Fibroblast of lung (primary cell): ENCODE measurements around the gene PRMT3. TPM values are rescaled to one million over a fixed set of nuclear protein-coding genes. Genes with fewer than 3 reads are reported as not detected.

Experiments used
- DNase-seq, 2 donors: peaks; one replicate each; pipeline versions ENCODE4 v3.0.0 to v3.0.0-alpha.2; 2010; ENCODE audit warnings: low read depth in 2 of 2
- H2AFZ ChIP-seq: 2 replicates; pipeline ENCODE4 v1.5.1; 2012; ENCODE audit warnings: low read length, control low read depth, inconsistent platforms
- H3K27ac ChIP-seq: 2 replicates; pipeline ENCODE4 v1.5.1; 2011; ENCODE audit warnings: low read length, control low read depth; ENCODE audit not compliant: insufficient read depth
- H3K27me3 ChIP-seq: 2 replicates; pipeline ENCODE4 v1.5.1; 2011; ENCODE audit warnings: mild to moderate bottlenecking, low read length; ENCODE audit not compliant: control insufficient read depth, insufficient read depth
- H3K36me3 ChIP-seq: 2 replicates; pipeline ENCODE4 v1.5.1; 2011; ENCODE audit warnings: low read length; ENCODE audit not compliant: control insufficient read depth, insufficient read depth
- H3K4me1 ChIP-seq: 2 replicates; pipeline ENCODE4 v1.5.1; 2011; ENCODE audit warnings: low read length; ENCODE audit not compliant: control insufficient read depth, insufficient read depth; ENCODE audit errors: extremely low read depth
- H3K4me2 ChIP-seq: 2 replicates; pipeline ENCODE4 v1.5.1; 2011; ENCODE audit warnings: low read length, control low read depth; ENCODE audit not compliant: insufficient read depth; ENCODE audit errors: extremely low read depth
- H3K4me3 ChIP-seq, 4 experiments: fragments of 200-600 bp in 1 of 4; sonication (generic) in 1 of 4; replicated peaks in 1 of 4; 2 replicates each; pipeline ENCODE4 v1.5.1; 2011 to 2016; ENCODE audit warnings: low read length in 4 of 4, low read depth in 3 of 4, mild to moderate bottlenecking in 3 of 4, control low read depth in 2 of 4, inconsistent platforms in 1 of 4, mixed read lengths in 1 of 4; ENCODE audit not compliant: insufficient read depth in 1 of 4; ENCODE audit errors: control extremely low read depth in 1 of 4
- H3K79me2 ChIP-seq: 2 replicates; pipeline ENCODE4 v1.5.1; 2012; ENCODE audit warnings: mild to moderate bottlenecking, low read length, inconsistent platforms; ENCODE audit not compliant: control insufficient read depth, insufficient read depth
- H3K9ac ChIP-seq: 2 replicates; pipeline ENCODE4 v1.5.1; 2011; ENCODE audit warnings: mild to moderate bottlenecking, low read length, control low read depth; ENCODE audit not compliant: insufficient read depth
- H3K9me3 ChIP-seq: 2 replicates; pipeline ENCODE4 v1.5.1; 2012; ENCODE audit warnings: low read depth, low read length; ENCODE audit not compliant: control insufficient read depth, insufficient read depth
- H4K20me1 ChIP-seq: 2 replicates; pipeline ENCODE4 v1.5.1; 2011; ENCODE audit warnings: low read length; ENCODE audit not compliant: control insufficient read depth, insufficient read depth; ENCODE audit errors: extremely low read depth
- EZH2 ChIP-seq: IDR thresholded peaks from 2 replicates; pipeline ENCODE4 v1.5.1; 2012; ENCODE audit warnings: low read length, control low read depth, mild to moderate bottlenecking; ENCODE audit errors: missing control alignments
- polyA plus RNA-seq, 2 donors: library from polyadenylated mRNA; depleted of rRNA in 1 of 2; stranded (reverse) in 1 of 2; unstranded in 1 of 2; fragments of >200 nt; gene quantifications; 2 replicates each; pipeline ENCODE4 v1.2.1, GENCODE V29; 2011 to 2012; ENCODE audit warnings: missing spikeins in 1 of 2
- total RNA-seq: library from RNA; depleted of rRNA; stranded (reverse); fragments of >200 nt; gene quantifications from 2 replicates; pipeline ENCODE4 v1.2.1, GENCODE V29; 2014
- TF ChIP-seq, protein P1 (sequence below), 2 donors: IDR thresholded peaks in 1 of 2; conservative IDR thresholded peaks in 1 of 2; 1 replicate in 1 of 2; 2 replicates in 1 of 2; pipeline ENCODE4 v1.5.1; 2011 to 2012; ENCODE audit warnings: low read length in 2 of 2, control low read depth in 1 of 2, inconsistent platforms in 1 of 2, low read depth in 1 of 2, mild to moderate bottlenecking in 1 of 2

Gene PRMT3
- total and polyA plus RNA-seq, 2 donors (not counting 1 experiment from before 2014, with no cell fraction given): 13.0 to 14.2 TPM

- no peak for DNase-seq
- peak overlapping the region; percentile 99 for H3K4me2 ChIP-seq
Observed at GRCh38 chr11:20388096-20389055, 860 bp downstream of the PRMT3 start.

DNA sequence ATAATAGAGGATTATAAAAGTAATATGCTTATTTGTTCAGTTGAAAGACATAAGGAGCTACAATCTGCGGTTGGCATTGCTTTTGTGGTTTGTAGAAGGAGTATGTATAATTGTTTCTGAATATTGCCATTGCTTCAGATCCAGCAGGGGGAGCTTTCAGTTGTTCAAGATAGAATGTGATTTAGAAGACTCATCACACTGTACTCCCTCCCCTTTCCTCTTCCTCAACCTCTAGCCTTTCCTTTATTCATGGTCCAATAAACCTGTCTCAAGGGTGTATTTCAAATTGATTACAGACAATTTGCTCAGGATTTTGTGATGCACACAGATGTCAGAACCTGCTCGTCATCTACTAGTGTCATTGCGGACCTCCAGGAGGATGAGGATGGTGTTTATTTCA, 9.8 kb downstream of the PRMT3 start:
- H3K79me2 ChIP-seq: no peaks in the 10 kb centered on the region
- H3K9me3 ChIP-seq: no peaks in the 10 kb centered on the region
- H3K4me3 ChIP-seq: no peak overlapping the region
- TF ChIP-seq, protein P1, sequence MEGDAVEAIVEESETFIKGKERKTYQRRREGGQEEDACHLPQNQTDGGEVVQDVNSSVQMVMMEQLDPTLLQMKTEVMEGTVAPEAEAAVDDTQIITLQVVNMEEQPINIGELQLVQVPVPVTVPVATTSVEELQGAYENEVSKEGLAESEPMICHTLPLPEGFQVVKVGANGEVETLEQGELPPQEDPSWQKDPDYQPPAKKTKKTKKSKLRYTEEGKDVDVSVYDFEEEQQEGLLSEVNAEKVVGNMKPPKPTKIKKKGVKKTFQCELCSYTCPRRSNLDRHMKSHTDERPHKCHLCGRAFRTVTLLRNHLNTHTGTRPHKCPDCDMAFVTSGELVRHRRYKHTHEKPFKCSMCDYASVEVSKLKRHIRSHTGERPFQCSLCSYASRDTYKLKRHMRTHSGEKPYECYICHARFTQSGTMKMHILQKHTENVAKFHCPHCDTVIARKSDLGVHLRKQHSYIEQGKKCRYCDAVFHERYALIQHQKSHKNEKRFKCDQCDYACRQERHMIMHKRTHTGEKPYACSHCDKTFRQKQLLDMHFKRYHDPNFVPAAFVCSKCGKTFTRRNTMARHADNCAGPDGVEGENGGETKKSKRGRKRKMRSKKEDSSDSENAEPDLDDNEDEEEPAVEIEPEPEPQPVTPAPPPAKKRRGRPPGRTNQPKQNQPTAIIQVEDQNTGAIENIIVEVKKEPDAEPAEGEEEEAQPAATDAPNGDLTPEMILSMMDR (conservative IDR thresholded peaks at IDR 0.05 in 1 of 2, IDR thresholded peaks at IDR 0.05 in 1 of 2; ENCODE audit: low read depth in 1 of 2, low read length in 2 of 2): peak; percentile 57 to 71
- no peak for TF ChIP-seq EZH2
- no peak overlapping the region for H2AFZ ChIP-seq
- no peaks in the 10 kb centered on the region for H3K4me1 ChIP-seq
- H3K36me3 ChIP-seq: peaks cover 2% of the 10 kb centered on the region
- no peak overlapping the region for H3K4me2 ChIP-seq
- no peak overlapping the region for H3K27ac ChIP-seq
- peak; percentile 48 to 63 for DNase-seq
- no peaks in the 10 kb centered on the region for H4K20me1 ChIP-seq
- H3K9ac ChIP-seq: no peak overlapping the region
- no peaks in the 10 kb centered on the region for H3K27me3 ChIP-seq

More at GRCh38 chr11:20388096-20389055, 860 bp downstream of the PRMT3 start:
- Histone ChIP-seq H3K9me3 (no peaks in the 10 kb centered on the region), H3K9ac (peak overlapping the region; percentile 94), H3K36me3 (no peaks in the 10 kb centered on the region), H3K27me3 (no peaks in the 10 kb centered on the region), H3K4me3 (peak overlapping the region; percentile 70 to 94 (median 80)), H2AFZ (peak overlapping the region; percentile 77), H4K20me1 (no peaks in the 10 kb centered on the region), H3K4me1 (no peaks in the 10 kb centered on the region), H3K79me2 (peaks cover 5% of the 10 kb centered on the region), H3K27ac (peak overlapping the region; percentile 93)
- no peak for TF ChIP-seq EZH2
- TF ChIP-seq, protein P1 (conservative IDR thresholded peaks at IDR 0.05 in 1 of 2, IDR thresholded peaks at IDR 0.05 in 1 of 2; ENCODE audit: low read depth in 1 of 2, low read length in 2 of 2): no peak

DNA sequence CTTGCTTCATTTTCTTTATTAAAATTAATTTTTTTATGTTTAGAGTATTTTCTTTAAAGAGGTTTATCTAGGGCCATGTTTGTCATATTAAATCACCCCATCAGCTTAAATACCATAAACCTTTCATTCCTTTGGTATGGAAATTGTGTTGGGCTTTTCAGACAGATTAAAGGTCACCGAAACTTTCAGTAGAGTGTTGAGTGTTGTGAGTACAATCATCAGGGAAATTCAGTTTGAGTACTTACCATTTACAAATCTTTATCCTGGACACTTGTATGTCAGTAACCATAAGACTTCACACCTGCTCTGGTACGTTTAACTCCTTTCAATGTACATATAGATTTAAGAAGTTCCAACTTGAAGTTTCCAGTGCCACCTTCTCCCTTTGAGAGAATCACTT, 12.0 kb downstream of the PRMT3 start:
- H3K4me3 ChIP-seq: no peak overlapping the region
- H3K36me3 ChIP-seq: no peaks in the 10 kb centered on the region
- TF ChIP-seq, protein P1 (conservative IDR thresholded peaks at IDR 0.05 in 1 of 2, IDR thresholded peaks at IDR 0.05 in 1 of 2; ENCODE audit: low read depth in 1 of 2, low read length in 2 of 2): no peak
- TF ChIP-seq EZH2: no peak
- no peak overlapping the region for H3K27ac ChIP-seq
- H3K79me2 ChIP-seq: no peaks in the 10 kb centered on the region
- H4K20me1 ChIP-seq: no peaks in the 10 kb centered on the region
- no peak for DNase-seq
- H3K9ac ChIP-seq: no peak overlapping the region
- no peaks in the 10 kb centered on the region for H3K9me3 ChIP-seq
- H3K4me2 ChIP-seq: no peak overlapping the region
- H2AFZ ChIP-seq: no peak overlapping the region
- H3K27me3 ChIP-seq: no peaks in the 10 kb centered on the region
- H3K4me1 ChIP-seq: no peaks in the 10 kb centered on the region
